HepG2 (cell line): ENCODE measurements around the gene COQ3. TPM values are rescaled to one million over a fixed set of nuclear protein-coding genes. Genes with fewer than 3 reads are reported as not detected.
A peak's percentile ranks its signal among the peaks of the same experiment; 100 is the strongest.

Experiments
- CC2D1A ChIP-seq: sonication (generic); formaldehyde crosslinking; IDR thresholded peaks from 2 replicates; pipeline ENCODE4 v1.8.1; 2023; ENCODE audit warnings: mild to moderate bottlenecking, missing genetic modification reagents
- CHD4 ChIP-seq: fragments of 200-600 bp; sonication (generic); IDR thresholded peaks from 2 replicates; pipeline ENCODE4 v1.7.0; 2017; ENCODE audit warnings: mild to moderate bottlenecking, low read length, borderline replicate concordance
- GPN1 ChIP-seq: sonication (generic); formaldehyde crosslinking; IDR thresholded peaks from 2 replicates; pipeline ENCODE4 v1.5.1; 2020; ENCODE audit warnings: missing genetic modification reagents, borderline replicate concordance
- HMGXB3 ChIP-seq: sonication (generic); formaldehyde crosslinking; IDR thresholded peaks from 2 replicates; pipeline ENCODE4 v1.4.0; 2020; ENCODE audit warnings: missing genetic modification reagents, borderline replicate concordance
- LCORL ChIP-seq, 2 experiments: fragments of 450-650 bp in 1 of 2; sonication (generic) in 1 of 2; formaldehyde crosslinking in 1 of 2; IDR thresholded peaks; 2 replicates each; pipeline versions ENCODE4 v1.5.0 to v1.6.1; 2017 to 2020; ENCODE audit warnings: antibody characterized with exemption in 1 of 2, missing genetic modification reagents in 1 of 2
- MED1 ChIP-seq: sonication (generic); formaldehyde crosslinking; IDR thresholded peaks from 2 replicates; pipeline ENCODE4 v1.4.0; 2020; ENCODE audit warnings: missing genetic modification reagents
- MXD4 ChIP-seq: IDR thresholded peaks from 2 replicates; pipeline ENCODE4 v1.6.1; 2016; ENCODE audit warnings: mild to moderate bottlenecking, missing biosample characterization, missing genetic modification reagents
- NFAT5 ChIP-seq: sonication (generic); formaldehyde crosslinking; IDR thresholded peaks from 2 replicates; pipeline ENCODE4 v1.4.0; 2020; ENCODE audit warnings: missing genetic modification reagents
- ZNF235 ChIP-seq: sonication (generic); formaldehyde crosslinking; IDR thresholded peaks from 2 replicates; pipeline ENCODE4 v1.8.1; 2023; ENCODE audit warnings: mild to moderate bottlenecking, missing genetic modification reagents, borderline replicate concordance
- ZNF33A ChIP-seq: sonication (generic); formaldehyde crosslinking; IDR thresholded peaks from 2 replicates; pipeline ENCODE4 v1.5.1; 2020; ENCODE audit warnings: missing genetic modification reagents, mild to moderate bottlenecking, moderate library complexity, borderline replicate concordance
- ZNF687 ChIP-seq: sonication (generic); formaldehyde crosslinking; IDR thresholded peaks from 2 replicates; pipeline ENCODE4 v1.5.1; 2020; ENCODE audit warnings: mild to moderate bottlenecking, missing genetic modification reagents, moderate library complexity
- polyA plus RNA-seq, 8 experiments: library from polyadenylated mRNA; depleted of rRNA in 3 of 8; stranded (reverse) in 7 of 8; unstranded in 1 of 8; fragments of >200 nt; fragmentation: Illumina TruSeq in 4 of 8; extraction: Trizol in 4 of 8; gene quantifications; 2 replicates each; pipeline versions ENCODE4 v1.2.1 to v1.2.3, GENCODE V29; 2011 to 2016; ENCODE audit warnings: low read depth in 4 of 8, missing spikeins in 1 of 8, mixed read lengths in 1 of 8; ENCODE audit not compliant: insufficient read depth in 1 of 8
- total RNA-seq, 5 experiments: library from RNA; depleted of rRNA; stranded (reverse); fragments of >200 nt; fragmentation: Illumina TruSeq; extraction: Trizol; gene quantifications; 2 replicates each; pipeline ENCODE4 v1.2.3, GENCODE V29; 2016; ENCODE audit warnings: low read depth in 1 of 5

The COQ3 gene
- total and polyA plus RNA-seq, 2 of the 13 experiments (the other 11 are each of a cell fraction or from before 2014, with no cell fraction given), result 5.3 to 20.5 TPM

- TF ChIP-seq HMGXB3 (CRISPR knock-in tag), result no peak
- no peak for TF ChIP-seq ZNF235 (CRISPR knock-in tag)
- no peak for TF ChIP-seq LCORL (IDR thresholded peaks at IDR 0.05)
- no peak; the same call in 1 of the 2 replicates for TF ChIP-seq LCORL (CRISPR knock-in tag; IDR thresholded peaks at IDR 0.05)
- peak; percentile 12; the same call in 1 of the 2 replicates for TF ChIP-seq MED1
- no peak for TF ChIP-seq MXD4 (CRISPR knock-in tag)
- TF ChIP-seq CC2D1A, result no peak
- no peak for TF ChIP-seq NFAT5 (CRISPR knock-in tag)
- TF ChIP-seq ZNF687, result peak; percentile 40; the same call in 1 of the 2 replicates
- no peak for TF ChIP-seq GPN1 (CRISPR knock-in tag)
- no peak for TF ChIP-seq ZNF33A (CRISPR knock-in tag)
- TF ChIP-seq CHD4, result peak; percentile 38; the same call in 1 of the 2 replicates
Measured at GRCh38 chr6:99425647-99426450, 31.9 kb upstream of the COQ3 start (continued).
